ENCODE results near the gene WDR41.
A peak's percentile ranks its signal among the peaks of the same experiment; 100 is the strongest.

The WDR41 gene

DNA sequence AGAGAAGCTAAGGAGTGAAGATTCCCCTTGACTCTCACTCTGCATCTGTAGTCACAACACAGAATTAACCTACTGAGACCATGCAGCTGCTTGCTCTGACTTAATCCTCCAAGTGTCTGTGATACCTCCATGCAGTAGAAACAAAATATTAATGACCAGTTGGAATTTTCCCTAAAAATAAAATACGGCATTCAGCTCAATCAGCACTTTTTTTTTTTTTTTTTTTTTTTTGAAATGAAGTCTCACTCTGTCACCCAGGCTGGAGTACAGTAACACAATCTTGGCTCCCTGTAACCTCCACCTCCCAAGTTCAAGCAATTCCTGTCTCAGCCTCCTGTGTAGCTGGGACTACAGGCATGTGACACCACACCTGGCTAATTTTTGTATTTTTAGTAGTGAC, 48.4 kb downstream of the WDR41 start:
- DNase-seq: no peak

DNA sequence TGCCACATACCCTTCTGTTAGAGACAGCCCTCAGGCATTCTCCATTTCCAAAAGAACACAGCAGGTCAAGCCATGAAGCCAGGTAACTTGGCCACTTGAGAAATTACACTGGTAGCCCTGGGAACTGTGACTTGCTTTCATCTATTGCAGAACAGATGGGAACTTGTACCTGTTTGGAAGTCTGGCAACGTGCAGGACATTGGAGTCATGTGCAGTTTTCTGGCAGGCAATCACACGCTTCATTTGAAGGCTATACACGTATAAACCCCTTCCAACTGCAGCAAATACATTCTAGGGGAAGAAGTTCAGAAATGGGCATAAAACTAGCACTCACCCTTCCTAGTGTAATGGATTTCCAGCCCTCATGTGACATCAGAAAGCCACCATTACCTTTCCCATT, 54.0 kb downstream of the WDR41 start:
- DNase-seq: no peak

DNA sequence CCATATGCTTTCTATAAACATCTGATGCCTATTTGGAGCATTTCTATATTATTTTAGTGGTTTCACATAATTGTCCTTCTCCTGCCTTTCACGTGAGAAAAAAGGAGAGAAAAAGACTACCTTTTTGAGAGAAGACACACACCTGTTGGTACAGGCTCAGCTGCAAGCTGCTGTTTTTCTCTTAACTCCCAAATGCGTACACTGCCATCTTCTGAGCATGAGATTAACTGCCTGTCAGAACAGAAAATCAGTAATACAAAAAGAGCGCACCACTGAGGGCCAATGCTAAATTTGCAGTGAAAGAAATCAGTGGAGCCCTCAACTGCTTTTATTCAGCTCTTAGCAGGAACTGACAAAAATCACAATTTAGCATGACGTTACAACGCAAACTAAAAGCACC, 54.9 kb downstream of the WDR41 start:
- DNase-seq: no peak

DNA sequence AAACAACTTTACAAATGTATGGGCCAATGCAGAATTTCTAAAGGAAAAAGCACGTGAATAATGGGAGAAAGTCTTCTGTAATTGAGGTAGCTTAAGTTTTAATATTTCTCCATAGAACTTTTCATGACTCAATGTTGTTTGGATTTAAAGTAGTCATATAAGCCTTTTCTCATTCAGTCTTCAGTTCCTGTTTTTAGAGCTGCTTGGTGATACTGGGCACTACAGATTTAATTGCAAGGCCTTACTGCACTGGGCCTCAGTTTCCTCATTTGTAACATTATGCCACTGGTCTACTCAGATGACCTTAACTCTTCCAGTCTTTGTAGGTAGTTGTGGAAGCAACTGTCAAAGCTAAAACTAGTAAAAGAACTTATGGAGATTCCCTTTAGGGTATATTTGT, 60.4 kb downstream of the WDR41 start:
- no peak for DNase-seq

DNA sequence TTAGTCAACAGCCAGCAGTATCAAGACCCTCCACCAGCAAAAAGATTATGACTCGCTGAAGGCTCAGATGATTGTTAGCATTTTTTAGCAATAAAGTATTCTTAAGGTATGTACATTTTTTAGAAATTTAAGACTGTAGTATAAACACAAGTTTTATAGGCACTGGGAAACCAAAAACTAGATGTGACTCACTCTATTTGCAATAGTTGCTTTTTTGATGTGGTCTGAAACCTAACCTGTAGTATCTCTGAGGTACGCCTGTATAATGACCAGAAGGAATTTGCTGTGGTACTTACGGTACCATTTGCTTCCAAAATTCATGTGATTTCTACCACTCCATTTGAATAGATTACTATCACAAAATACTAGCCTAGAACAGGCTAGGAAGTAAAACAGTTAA, 60.8 kb downstream of the WDR41 start:
- no peak for DNase-seq

DNA sequence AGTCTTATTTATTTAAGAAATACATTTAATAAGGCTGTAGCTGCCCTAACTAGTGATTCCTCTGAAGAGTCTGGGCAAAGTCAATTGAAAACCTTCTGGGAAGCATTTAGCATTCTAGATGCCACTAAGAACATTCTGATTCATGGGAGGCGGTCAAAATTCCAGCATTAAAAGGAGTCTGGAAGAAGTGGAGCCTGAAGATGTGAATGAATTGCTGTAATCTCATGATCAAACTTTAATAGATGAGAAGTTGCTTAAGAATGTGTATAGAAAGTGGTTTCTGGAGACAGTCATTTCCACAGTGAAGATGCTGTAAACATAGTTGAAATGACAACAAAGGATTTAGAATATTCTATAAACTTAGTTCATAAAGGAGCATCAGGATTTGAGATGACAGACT, 61.4 kb downstream of the WDR41 start:
- DNase-seq: no peak

DNA sequence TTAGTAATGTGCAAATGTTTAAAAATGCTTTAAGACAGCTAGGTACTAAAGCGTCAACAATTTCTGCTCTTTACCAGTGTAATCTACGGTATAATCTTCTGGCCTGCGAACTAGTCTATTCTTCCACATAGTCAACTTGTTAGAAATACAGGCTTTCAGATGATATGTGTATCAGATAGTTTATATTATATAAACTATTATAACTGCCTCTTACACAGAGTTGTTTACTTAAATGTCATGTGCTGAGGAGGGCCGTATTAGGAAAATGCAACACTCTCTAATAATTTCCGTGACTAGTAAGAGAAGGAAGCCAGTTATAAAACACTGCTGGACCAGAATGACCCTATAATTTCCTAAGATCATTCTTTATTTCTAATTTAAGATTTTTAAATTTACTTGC, 63.6 kb downstream of the WDR41 start:
- DNase-seq: no peak

DNA sequence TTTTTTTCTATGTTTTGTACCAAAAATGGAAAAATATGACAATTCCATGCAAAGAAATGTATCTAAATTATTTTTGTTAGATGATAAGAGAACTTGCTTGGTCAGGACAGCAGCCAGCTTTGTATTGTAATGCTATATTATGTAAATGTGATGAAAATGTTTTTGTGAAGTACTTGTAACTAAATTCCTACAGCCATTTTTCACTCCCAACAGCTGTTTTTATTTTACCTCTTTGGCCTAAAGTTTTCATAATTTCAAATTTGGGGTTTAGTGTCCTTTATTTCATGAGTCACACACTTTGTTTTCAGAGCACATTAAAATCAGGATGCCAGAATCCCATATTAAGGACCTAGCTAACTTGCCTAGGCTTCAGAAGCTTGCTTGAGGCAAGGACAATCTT, 64.1 kb downstream of the WDR41 start:
- no peak for DNase-seq

DNA sequence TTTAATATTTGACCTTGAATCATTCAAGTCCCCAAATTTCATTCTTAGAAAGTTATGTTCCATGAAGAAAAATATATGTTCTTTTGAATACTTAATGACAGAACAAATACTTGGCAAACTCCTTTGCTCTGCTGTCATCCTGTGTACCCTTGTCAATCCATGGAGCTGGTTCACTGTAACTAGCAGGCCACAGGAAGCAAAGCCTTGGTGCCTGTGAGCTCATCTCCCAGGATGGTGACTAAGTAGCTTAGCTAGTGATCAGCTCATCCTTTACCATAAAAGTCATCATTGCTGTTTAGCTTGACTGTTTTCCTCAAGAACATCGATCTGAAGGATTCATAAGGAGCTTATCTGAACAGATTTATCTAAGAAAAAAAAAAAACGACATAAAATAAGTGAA, 65.4 kb downstream of the WDR41 start:
- DNase-seq: no peak

DNA sequence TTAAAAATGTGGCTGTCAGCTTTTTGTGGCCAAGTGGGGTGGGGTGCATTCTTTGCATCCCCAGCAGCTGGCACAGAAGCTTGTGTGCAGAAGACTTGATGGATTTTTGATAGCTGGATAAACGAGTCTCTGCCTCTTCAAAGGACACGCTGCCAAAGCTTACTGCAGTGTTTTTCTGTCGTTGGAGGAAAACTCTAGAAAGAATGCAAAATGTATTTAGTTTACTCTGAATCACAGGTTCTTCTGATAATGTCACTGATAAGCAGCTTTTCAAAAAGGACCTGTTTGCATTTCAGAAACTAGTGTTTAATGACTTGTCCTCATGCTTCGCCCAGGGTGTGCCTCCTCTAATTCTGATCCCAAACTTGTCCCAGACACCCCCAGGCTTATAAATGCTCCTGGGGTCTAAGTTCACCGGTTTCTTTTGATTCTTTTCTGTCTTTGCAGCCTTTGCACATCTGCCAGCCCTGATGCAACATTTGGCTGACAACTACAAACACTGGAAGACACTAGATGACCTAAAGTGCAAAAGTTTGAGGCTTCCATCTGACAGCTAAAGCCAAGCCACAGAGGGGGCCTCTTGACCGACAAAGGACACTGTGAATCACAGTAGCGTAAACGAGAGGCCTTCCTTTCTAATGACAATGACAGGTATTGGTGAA, 66.0 kb downstream of the WDR41 start:
- DNase-seq: no peak

DNA sequence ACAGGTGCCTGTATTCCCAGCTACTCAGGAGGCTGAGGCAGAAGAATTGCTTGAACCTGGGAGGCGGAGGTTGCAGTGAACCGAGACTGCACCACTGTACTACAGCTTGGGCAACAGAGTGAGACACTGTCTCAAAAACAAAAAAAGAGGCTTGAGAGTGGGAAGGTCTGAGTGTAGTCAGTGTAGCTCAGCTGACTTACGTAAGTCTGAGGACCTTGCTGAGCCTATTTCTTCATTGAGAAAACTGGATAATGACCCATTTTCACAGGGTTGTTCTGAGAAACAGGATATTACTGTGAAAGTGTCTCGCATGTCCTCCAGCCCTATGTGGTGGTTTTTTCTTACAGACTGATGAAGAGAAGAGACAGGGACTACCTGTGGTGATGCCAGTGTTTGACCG, 66.7 kb downstream of the WDR41 start:
- DNase-seq: no peak

DNA sequence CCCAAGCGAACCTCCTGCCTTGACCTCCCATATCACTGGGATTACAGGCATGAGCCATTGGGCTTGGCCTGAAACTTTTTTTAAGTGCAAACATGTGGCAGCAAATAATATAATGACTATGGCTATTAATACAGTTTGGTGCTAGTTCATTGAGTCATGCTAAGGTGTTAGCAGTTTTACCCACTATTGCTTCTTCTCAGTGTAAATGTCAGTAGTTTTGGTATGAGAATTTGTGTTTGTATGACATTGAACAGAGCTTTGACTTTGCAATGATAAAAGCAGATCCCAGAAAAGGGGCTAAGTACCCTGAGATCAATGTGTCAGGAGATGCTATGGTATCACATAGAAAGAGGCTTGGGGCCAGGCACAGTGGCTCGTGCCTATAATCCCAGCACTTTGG, 67.2 kb downstream of the WDR41 start:
- no peak for DNase-seq

DNA sequence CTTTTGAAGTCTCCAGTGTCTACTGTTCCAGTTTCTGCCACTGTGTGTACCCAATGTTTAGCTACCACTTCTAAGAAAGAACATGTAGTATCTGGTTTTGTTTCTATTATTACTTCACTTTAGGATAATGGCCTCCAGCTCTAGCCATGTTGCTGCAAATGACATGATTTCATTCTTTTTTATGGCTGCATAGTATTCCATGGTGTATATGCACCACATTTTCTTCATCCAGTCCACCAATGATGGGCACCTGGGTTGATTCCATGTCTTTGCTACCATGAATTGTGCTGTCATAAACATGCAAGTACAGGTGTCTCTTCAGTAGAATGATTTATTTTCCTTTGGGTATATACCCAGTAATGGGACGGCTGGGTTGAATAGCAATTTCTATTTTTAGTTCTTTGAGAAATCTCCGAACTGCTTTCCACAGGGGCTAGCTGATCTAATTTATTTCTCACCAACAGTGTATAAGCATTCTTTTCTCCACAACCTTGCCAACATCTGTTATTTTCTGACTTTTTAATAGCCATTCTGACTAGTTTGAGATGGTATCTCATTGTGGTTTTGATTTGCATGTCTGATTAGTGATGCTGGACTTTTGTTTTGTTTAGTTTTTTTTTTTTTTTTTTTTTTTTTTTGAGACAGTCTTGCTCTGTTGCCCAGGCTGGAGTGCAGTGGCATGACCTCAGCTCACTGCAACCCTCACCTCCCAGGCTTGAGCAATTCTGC, 68.9 kb downstream of the WDR41 start:
- peak; percentile 14 for DNase-seq

DNA sequence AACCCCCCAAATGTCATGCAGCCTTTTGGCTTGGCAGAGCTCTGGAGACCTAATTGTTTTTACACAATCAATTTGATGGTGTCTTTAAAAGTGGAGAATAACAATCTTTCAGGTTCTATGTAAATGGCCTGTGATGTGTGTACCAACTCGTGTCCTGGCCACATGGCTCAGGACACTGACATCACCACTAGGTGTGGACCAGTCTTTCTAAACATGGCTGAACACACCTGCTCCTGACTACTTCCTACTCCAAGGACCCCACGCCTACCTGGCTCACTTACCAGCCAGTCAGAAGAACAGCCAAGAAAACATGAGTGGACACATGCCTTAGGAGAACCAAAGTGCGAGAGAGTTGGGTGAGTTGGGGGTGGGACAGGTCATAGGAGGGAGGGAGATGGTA, 71.2 kb downstream of the WDR41 start:
- no peak for DNase-seq

DNA sequence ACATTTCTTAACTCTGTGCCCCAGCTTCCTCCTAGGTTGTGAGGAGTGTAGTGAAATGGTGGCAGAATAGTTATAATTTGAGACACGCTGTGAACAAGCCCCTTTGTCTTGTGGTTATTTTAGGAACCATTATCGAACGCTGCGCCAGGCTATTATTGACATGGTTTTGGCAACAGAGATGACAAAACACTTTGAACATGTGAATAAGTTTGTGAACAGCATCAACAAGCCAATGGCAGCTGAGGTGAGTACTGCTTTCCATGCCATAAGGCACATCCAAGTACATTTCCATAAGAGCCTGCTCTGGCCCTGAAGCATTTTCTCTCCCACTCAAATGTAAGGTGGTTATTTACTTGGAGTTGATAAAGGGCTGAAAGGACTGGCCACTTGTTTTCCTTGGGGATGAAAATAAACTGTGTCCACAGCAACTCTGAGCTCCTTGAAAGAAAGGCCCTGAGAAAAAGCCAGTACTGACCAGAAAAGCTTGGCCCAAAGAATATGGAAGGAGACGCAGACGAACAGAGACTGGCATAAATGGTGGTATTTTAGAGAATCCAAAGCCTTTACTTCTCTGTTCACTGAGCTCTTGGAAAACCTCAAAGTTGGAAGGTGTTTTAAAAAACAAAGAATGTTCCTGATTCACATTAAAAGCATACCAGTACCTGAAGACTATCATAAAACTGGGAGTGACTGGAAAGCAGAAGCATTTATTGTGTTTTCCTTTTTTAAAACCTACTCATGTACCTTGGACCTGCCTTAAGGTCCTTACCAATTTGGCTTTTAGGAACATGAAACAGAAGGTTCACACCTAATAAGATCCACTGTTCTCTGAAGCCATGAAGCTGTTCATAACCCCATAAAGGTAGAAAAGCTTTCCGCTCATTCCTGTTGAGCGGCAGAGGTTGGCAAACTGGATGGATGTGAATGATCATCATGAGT, 72.2 kb downstream of the WDR41 start:
- no peak for DNase-seq

DNA sequence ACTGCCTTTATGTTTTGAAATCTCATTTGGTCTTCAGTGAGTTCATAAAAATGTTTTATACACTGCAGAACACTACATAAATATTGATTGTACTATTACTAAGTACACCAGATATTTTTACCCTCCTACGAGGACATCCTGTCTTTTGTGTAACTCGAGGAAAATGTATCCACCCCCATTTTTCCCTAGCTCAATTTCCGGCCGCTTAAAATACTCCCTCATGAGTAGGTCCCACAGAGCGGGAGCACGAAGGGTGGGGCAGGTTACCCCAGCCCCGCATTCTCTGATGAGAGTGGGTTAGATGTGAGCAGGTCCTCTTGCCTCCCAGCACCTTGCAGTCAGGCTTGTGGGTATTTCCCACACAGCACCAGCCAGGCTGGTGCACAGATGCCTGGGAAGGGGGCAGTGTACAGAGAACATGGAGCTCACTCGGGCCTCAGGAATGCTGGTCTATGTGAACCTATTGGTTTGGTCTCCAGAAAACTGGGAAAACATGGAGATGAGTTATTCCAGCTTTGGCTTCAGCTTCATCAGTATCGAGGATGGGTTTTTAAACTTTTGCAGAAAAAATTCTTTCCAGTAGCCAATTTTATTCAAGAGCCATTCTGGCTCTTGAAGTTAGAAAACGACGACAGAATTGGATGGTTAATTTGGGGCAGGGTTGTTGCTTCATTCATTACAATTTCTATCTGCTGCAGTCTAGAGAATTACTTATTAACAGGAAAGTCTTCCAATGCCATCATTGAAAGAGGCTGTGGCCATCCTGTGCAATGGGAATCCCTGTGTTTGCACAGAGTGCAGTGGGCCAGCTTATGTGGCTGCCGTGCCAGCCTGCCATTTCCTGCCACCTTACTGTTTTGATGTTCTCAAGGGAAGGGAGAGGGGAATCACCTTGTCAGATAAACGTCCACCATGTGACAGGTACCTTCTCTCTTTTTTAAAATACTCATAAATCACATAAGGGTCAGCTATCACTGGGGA, 73.2 kb downstream of the WDR41 start:
- no peak for DNase-seq

DNA sequence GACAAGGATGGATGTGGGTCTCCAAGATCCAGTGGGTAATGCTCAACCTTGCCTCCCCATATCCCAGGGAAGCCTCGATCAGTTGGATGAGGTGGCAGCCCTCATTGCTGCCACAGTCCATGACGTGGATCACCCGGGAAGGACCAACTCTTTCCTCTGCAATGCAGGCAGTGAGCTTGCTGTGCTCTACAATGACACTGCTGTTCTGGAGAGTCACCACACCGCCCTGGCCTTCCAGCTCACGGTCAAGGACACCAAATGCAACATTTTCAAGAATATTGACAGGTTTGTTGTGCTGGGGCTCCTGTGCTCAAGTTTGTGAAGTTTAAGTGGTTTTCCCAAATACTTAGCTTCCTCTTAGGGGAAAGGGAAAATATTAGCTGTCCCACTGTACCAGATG, 74.0 kb downstream of the WDR41 start:
- DNase-seq: no peak

DNA sequence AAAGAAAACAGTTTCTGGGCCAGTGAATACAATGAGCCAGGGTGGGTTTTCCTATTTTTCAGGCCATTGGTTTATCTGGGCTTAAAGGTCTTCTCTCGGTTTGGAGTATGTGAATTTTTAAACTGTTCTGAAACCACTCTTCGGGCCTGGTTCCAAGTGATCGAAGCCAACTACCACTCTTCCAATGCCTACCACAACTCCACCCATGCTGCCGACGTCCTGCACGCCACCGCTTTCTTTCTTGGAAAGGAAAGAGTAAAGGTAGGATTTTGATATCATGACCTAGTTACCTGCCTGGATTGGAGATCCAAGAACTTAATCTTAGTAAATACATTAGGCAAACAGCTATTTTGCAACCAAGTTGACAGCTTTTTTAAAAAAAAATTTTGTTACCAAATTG, 79.1 kb downstream of the WDR41 start:
- no peak for DNase-seq

DNA sequence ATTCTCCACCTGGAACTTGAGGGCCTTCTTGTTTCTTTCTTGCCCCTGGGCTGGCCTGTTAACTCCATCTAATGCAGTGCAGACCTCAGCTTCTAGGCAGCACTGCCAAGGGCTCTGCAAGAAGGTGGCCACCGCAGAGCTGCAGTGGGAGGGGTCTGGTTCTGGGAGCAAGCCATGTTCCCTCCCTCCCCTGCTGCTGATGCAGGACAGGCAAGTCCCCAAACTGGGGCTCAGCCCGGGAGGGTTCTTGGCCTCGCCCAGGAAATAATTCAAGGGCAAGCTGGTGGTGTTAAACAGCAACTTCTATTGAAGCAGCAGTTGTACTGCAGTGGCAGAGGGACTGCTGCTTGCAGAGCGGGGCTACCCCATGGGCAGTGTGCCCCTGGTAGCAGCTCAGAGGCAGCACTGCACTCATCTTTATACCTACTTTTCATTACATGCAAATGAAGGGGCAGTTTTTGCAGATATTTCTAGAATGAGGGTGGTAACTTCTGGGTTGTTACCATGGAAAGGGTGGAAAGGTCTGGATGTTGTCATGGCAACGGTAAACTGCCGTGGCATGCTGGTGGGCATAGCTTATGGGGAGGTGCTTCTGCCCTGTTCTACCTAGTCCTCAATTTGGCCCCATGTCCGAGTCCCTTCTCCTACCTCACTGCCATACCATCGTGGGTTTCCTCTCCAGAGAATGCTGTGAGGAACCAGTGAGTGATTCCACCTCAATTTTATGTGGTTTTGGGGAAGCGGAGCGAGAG, 82.1 kb downstream of the WDR41 start:
- no peak for DNase-seq

DNA sequence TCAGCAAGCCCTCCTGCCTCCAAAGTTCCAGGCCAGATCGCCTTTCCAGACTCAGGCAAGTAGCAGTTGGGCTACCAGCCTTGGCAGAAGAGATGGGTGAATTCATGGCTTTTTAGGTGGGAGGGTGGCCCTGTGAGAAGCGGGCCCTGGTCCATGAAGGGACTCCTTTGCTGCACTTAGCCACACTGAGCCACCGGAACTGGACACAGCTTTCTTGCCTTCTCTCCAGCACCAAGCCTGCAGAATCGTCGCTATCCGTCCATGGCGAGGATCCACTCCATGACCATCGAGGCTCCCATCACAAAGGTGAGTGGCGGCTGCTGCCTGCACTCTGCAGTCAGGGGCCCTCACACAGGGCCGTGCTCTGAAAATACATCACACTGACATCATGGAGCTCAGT, 85.0 kb downstream of the WDR41 start:
- no peak for DNase-seq

DNA sequence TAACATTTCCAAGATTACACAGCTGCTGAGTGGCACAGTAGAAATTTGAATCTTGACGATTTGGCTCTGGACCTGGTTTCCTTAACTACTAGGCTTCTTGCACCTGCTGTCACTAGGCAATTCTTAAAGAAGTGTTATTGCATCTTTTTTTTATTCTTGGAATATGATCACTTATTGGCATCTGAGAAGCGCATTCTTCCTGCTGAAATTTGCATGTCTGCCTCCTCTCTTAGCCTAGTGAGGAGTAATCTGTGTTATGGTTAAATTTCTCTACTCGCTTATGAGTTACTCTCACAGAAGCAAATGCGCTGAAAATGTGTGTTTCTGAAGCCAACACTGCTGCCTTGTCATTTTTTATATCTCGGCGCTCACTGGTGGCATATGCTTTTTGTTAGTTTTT, 89.3 kb downstream of the WDR41 start:
- DNase-seq: no peak

DNA sequence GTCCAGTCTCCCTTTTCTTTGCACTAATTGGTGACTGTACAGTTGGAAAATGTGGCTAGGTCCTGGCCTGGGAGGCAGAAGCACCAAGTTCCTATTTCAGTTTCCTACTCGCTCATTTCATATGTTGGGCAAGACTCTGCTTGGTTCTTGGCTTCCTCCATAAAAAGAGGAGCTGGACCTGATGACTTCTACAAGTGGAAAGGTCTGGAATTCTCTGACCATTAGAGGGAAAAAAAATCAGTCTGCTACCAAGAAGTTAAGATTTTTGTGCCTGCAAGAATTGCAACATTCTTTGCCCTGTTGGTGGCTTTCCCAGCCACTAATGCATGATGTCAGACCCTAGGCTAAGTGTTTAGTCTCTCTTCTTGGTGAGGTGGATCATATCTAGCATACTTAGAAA, 91.5 kb downstream of the WDR41 start:
- no peak for DNase-seq

Measured in NCI-H526 treated with DMSO at 0.1 percent for 48 hours (cell line).